Measurements from ENCODE around the gene IL3. TPM values are rescaled to one million over a fixed set of nuclear protein-coding genes. Genes with fewer than 3 reads are reported as not detected.

The IL3 gene
- total RNA-seq, 1 experiment from 2014 or later: not detected

GRCh38 chr5:132072528-132072927 is 12.1 kb downstream of the IL3 start:
- Mint-ChIP-seq H3K36me3 (no peaks in the 10 kb centered on the region), H3K27me3 (ENCODE audit: low read depth) (no peaks in the 10 kb centered on the region), H3K4me3 (no peak overlapping the region), H3K4me1 (no peaks in the 10 kb centered on the region), H3K9me3 (no peaks in the 10 kb centered on the region), H3K27ac (no peak overlapping the region)
- DNase-seq (ENCODE audit: low spot score) (no peak), ATAC-seq (no peak)
- CTCF ChIA-PET: interaction anchor here (1.0 to 1.8 kb wide), 2 partner anchors 10 to 118 kb away, joined by 3 to 6 read pairs; no protein-coding TSS in a partner anchor
- TF ChIP-seq FOXJ3 (CRISPR knock-in tag; IDR thresholded peaks at IDR 0.05; ENCODE audit: borderline replicate concordance) (no peak), MXD4 (CRISPR knock-in tag; IDR thresholded peaks at IDR 0.05; ENCODE audit: borderline replicate concordance) (no peak)
- TF ChIP-seq, protein P1, sequence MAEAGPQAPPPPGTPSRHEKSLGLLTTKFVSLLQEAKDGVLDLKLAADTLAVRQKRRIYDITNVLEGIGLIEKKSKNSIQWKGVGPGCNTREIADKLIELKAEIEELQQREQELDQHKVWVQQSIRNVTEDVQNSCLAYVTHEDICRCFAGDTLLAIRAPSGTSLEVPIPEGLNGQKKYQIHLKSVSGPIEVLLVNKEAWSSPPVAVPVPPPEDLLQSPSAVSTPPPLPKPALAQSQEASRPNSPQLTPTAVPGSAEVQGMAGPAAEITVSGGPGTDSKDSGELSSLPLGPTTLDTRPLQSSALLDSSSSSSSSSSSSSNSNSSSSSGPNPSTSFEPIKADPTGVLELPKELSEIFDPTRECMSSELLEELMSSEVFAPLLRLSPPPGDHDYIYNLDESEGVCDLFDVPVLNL (CRISPR knock-in tag; IDR thresholded peaks at IDR 0.05; ENCODE audit: borderline replicate concordance, low read depth): no peak
- POLR2A ChIA-PET: no interaction called here

DNA sequence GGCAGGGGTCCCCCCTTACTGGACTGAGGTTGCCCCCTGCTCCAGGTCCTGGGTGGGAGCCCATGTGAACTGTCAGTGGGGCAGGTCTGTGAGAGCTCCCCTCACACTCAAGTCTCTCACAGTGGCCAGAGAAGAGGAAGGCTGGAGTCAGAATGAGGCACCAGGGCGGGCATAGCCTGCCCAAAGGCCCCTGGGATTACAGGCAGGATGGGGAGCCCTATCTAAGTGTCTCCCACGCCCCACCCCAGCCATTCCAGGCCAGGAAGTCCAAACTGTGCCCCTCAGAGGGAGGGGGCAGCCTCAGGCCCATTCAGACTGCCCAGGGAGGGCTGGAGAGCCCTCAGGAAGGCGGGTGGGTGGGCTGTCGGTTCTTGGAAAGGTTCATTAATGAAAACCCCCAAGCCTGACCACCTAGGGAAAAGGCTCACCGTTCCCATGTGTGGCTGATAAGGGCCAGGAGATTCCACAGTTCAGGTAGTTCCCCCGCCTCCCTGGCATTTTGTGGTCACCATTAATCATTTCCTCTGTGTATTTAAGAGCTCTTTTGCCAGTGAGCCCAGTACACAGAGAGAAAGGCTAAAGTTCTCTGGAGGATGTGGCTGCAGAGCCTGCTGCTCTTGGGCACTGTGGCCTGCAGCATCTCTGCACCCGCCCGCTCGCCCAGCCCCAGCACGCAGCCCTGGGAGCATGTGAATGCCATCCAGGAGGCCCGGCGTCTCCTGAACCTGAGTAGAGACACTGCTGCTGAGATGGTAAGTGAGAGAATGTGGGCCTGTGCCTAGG is 13.0 kb downstream of the IL3 start, which contains the start of gene CSF2:
Gene CSF2, plus strand, starts transcription at position 559 of the 783 bp plus-strand sequence. Its CDS starts 35 bp downstream, at position 594.
- Mint-ChIP-seq H3K9me3 (no peaks in the 10 kb centered on the region), H3K27ac (no peak within 1 kb of the TSS), H3K27me3 (ENCODE audit: low read depth) (no peaks in the 10 kb centered on the region), H3K4me1 (no peaks in the 10 kb centered on the region), H3K36me3 (no peaks in the 10 kb centered on the region), H3K4me3 (no peak within 1 kb of the TSS)
- ChIA-PET POLR2A (no interaction called here), CTCF (interaction anchor here (1.0 to 2.7 kb wide), 3 partner anchors 8 to 117 kb away, joined by 3 to 9 read pairs (median 3); no protein-coding TSS in a partner anchor)
- DNase-seq (ENCODE audit: low spot score) (no peak), ATAC-seq (no peak)
- no peak for TF ChIP-seq FOXK1 (CRISPR knock-in tag; IDR thresholded peaks at IDR 0.05)
- no peak for TF ChIP-seq ZNF281 (CRISPR knock-in tag; IDR thresholded peaks at IDR 0.05)
- TF ChIP-seq, protein P2, sequence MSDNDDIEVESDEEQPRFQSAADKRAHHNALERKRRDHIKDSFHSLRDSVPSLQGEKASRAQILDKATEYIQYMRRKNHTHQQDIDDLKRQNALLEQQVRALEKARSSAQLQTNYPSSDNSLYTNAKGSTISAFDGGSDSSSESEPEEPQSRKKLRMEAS (CRISPR knock-in tag; IDR thresholded peaks at IDR 0.05): no peak
- no peak for TF ChIP-seq E2F1 (CRISPR knock-in tag; IDR thresholded peaks at IDR 0.05)
- TF ChIP-seq FOXJ3 (CRISPR knock-in tag; IDR thresholded peaks at IDR 0.05; ENCODE audit: borderline replicate concordance): no peak
- no peak for TF ChIP-seq ZNF671 (CRISPR knock-in tag; IDR thresholded peaks at IDR 0.05)
- TF ChIP-seq TP53 (CRISPR knock-in tag; IDR thresholded peaks at IDR 0.05): no peak
- TF ChIP-seq ZNF416 (CRISPR knock-in tag; IDR thresholded peaks at IDR 0.05): no peak
- TF ChIP-seq TEAD4 (CRISPR knock-in tag; IDR thresholded peaks at IDR 0.05): no peak
- TF ChIP-seq ZNF423 (CRISPR knock-in tag; IDR thresholded peaks at IDR 0.05): no peak
- TF ChIP-seq KAT7 (CRISPR knock-in tag; IDR thresholded peaks at IDR 0.05; ENCODE audit: borderline replicate concordance): no peak
- no peak for TF ChIP-seq ELF4 (CRISPR knock-in tag; IDR thresholded peaks at IDR 0.05; ENCODE audit: low read depth)
- TF ChIP-seq ZNF263 (CRISPR knock-in tag; IDR thresholded peaks at IDR 0.05; ENCODE audit: low read depth): no peak
- no peak for TF ChIP-seq ZNF121 (CRISPR knock-in tag; IDR thresholded peaks at IDR 0.05)
- no peak for TF ChIP-seq SP1 (CRISPR knock-in tag; conservative IDR thresholded peaks at IDR 0.05)
- TF ChIP-seq RORB (CRISPR knock-in tag; IDR thresholded peaks at IDR 0.05): no peak
- no peak for TF ChIP-seq TCF7 (CRISPR knock-in tag; IDR thresholded peaks at IDR 0.05; ENCODE audit: low read depth)
- TF ChIP-seq, protein P3, sequence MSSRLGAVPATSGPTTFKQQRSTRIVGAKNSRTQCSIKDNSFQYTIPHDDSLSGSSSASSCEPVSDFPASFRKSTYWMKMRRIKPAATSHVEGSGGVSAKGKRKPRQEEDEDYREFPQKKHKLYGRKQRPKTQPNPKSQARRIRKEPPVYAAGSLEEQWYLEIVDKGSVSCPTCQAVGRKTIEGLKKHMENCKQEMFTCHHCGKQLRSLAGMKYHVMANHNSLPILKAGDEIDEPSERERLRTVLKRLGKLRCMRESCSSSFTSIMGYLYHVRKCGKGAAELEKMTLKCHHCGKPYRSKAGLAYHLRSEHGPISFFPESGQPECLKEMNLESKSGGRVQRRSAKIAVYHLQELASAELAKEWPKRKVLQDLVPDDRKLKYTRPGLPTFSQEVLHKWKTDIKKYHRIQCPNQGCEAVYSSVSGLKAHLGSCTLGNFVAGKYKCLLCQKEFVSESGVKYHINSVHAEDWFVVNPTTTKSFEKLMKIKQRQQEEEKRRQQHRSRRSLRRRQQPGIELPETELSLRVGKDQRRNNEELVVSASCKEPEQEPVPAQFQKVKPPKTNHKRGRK (CRISPR knock-in tag; IDR thresholded peaks at IDR 0.05; ENCODE audit: borderline replicate concordance): no peak
- no peak for TF ChIP-seq JAZF1 (CRISPR knock-in tag; IDR thresholded peaks at IDR 0.05)

Measured in WTC11 (cell line).